Renal pelvis (tissue), 4 donors: ENCODE data around the gene HIP1R. TPM values are rescaled to one million over a fixed set of nuclear protein-coding genes. Genes with fewer than 3 reads are reported as not detected.

Experiments used
- DNase-seq: peaks from one replicate; pipeline ENCODE4 v3.0.0-alpha.2; 2013
- polyA plus RNA-seq, 3 donors: library from polyadenylated mRNA; unstranded; fragments of 120-200 nt; gene quantifications; one replicate each; pipeline ENCODE4 v1.2.1, GENCODE V29; 2013; ENCODE audit not compliant: insufficient read length in 3 of 3

HIP1R gene
- polyA plus RNA-seq, 3 donors: 78.9 to 97.8 (median 96.6) TPM

GRCh38 chr12:122845865-122846621 lies 10.8 kb downstream of the HIP1R start:
- no peak for DNase-seq

- DNase-seq: no peak
Observed at GRCh38 chr12:122846622-122847515, 11.6 kb downstream of the HIP1R start.

- DNase-seq: no peak
Observed at GRCh38 chr12:122847516-122847836, 12.2 kb downstream of the HIP1R start.

GRCh38 chr12:122847921-122848421 lies 12.7 kb downstream of the HIP1R start:
- DNase-seq: no peak

- DNase-seq: no peak
Observed at GRCh38 chr12:122848471-122849351, 13.5 kb downstream of the HIP1R start.

- DNase-seq: no peak
Observed at GRCh38 chr12:122849352-122850047, 14.2 kb downstream of the HIP1R start.

- DNase-seq: no peak
Observed at GRCh38 chr12:122850048-122850445, 14.8 kb downstream of the HIP1R start.

GRCh38 chr12:122850695-122851350 lies 15.6 kb downstream of the HIP1R start:
- DNase-seq: no peak

GRCh38 chr12:122851820-122852219 lies 16.6 kb downstream of the HIP1R start:
- DNase-seq: no peak

GRCh38 chr12:122852336-122853275 lies 17.3 kb downstream of the HIP1R start:
- DNase-seq: no peak

GRCh38 chr12:122853582-122854245 lies 18.5 kb downstream of the HIP1R start:
- DNase-seq: no peak

GRCh38 chr12:122854554-122854953 lies 19.3 kb downstream of the HIP1R start:
- DNase-seq: no peak

GRCh38 chr12:122855071-122855829 lies 20.0 kb downstream of the HIP1R start:
- no peak for DNase-seq

- DNase-seq: no peak
Observed at GRCh38 chr12:122855928-122856831, 20.9 kb downstream of the HIP1R start.

GRCh38 chr12:122856999-122857671 lies 21.9 kb downstream of the HIP1R start:
- DNase-seq: no peak

GRCh38 chr12:122858171-122858570 lies 22.9 kb downstream of the HIP1R start:
- DNase-seq: no peak
